ENCODE data around the gene FAM237A. TPM values are rescaled to one million over a fixed set of nuclear protein-coding genes. Genes with fewer than 3 reads are reported as not detected.

Gene FAM237A
- not detected in 2 replicates for total RNA-seq

DNA sequence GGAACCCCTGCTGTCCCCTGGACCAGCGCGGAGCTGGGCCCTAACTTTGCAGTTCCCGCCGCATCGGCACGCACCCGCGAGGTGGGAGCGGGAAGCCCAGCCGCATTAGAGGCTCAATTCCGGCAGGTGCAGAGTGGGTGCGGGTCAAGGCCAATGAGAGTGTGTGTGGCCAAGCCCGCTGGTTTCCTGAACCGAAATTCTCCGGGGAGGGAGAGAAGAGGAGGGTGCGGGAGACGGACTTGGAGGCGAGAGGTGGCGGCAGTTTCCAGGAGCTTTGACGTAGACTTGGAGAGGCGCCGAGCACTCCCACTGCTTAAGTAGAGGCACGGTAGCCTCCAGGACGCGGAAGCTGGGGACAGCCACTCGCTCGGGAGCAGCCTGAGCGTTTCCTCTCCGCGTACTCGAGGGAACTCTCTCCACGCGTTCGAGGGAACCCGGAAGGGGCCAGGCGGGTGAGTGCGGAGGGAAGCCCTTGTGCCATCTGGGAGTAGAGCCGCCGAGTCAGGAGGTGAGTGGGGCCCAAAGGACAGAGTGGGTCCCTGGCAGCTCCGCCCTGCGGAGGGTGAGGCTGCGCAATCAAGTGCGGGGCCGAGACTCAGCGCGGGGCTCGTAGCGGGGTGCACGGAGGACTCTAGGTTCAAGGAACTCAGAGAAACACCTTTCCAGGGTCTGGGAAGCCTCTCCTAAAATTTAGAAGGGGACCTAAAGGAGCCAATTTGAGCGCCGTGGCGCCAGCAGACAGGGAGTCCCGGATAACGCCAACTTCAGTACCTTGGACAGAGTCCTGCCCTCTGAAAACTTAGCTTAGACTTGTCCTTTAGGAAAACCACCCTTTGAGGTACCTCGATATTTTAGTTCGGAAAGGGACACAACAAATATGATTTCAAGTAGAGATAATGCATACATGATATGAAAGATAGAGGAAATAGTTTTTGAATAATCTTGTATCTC lies at the start of gene FAM237A:
Gene FAM237A (plus strand): TSS at position 413 of the 951 bp plus-strand sequence. CDS start 1,750 bp downstream, outside the sequence.

Other genes starting within 250 kb of the FAM237A start
- 10.6 and 13.2 TPM in 2 replicates for gene ADAM23, start 199.0 kb upstream of the FAM237A start, total RNA-seq
- gene DYTN, start 75.9 kb downstream of the FAM237A start, total RNA-seq: not detected in 2 replicates
- gene MDH1B, start 122.8 kb downstream of the FAM237A start, total RNA-seq: 0.99 and 1.2 TPM in 2 replicates
- 46.6 and 55.6 TPM in 2 replicates for gene FASTKD2, start 123.1 kb downstream of the FAM237A start, total RNA-seq

Measured in smooth muscle cell of trachea (primary cell).